ENCODE results near the gene DYNC1LI1. TPM values are rescaled to one million over a fixed set of nuclear protein-coding genes. Genes with fewer than 3 reads are reported as not detected.

Gene DYNC1LI1
- total RNA-seq, 2 donors from 2014 or later, result 41.6 to 42.5 TPM

GRCh38 chr3:32552013-32552412 is 18.6 kb downstream of the DYNC1LI1 start:
- Mint-ChIP-seq H3K9me3 (no peaks in the 10 kb centered on the region), H3K27me3 (ENCODE audit: insufficient read depth) (no peaks in the 10 kb centered on the region), H3K4me1 (peaks cover 10% of the 10 kb centered on the region), H3K27ac (no peak overlapping the region), H3K36me3 (ENCODE audit: low read depth) (no peaks in the 10 kb centered on the region), H3K4me3 (no peak overlapping the region)
- H3K4me3 ChIP-seq (ENCODE audit: low read length), result no peak overlapping the region
- H3K36me3 ChIP-seq (ENCODE audit: control insufficient read depth, insufficient read depth, low read length), result peaks cover 3% of the 10 kb centered on the region
- TF ChIP-seq CTCF (conservative IDR thresholded peaks at IDR 0.05), result no peak
- H3K4me1 ChIP-seq (ENCODE audit: control insufficient read depth, insufficient read depth, low read length), result no peaks in the 10 kb centered on the region
- no peak overlapping the region for H3K27ac ChIP-seq (ENCODE audit: low read depth, low read length)
- DNase-seq, result no peak
- no peaks in the 10 kb centered on the region for H3K9me3 ChIP-seq (ENCODE audit: control insufficient read depth, low read length)
- no peaks in the 10 kb centered on the region for H3K27me3 ChIP-seq (ENCODE audit: control insufficient read depth, insufficient read depth, low read length, poor library complexity, severe bottlenecking)
- H3K9ac ChIP-seq (ENCODE audit: extremely low read depth, low read length, poor library complexity, severe bottlenecking), result no peak overlapping the region
- WGBS, 2 experiments (ENCODE audit: insufficient coverage in 1 of 2, insufficient read length in 1 of 2), result 98 to 100% methylated on average over 1 of the region's 1 CpG

- H3K9me3 ChIP-seq (ENCODE audit: control insufficient read depth, low read length), result no peaks in the 10 kb centered on the region
- no peak overlapping the region for H3K27ac ChIP-seq (ENCODE audit: low read depth, low read length)
- no peaks in the 10 kb centered on the region for H3K27me3 Mint-ChIP-seq (ENCODE audit: insufficient read depth)
- TF ChIP-seq CTCF (conservative IDR thresholded peaks at IDR 0.05), result no peak
- H3K27ac Mint-ChIP-seq, result no peak overlapping the region
- H3K9me3 Mint-ChIP-seq, result no peaks in the 10 kb centered on the region
- peaks cover 4% of the 10 kb centered on the region for H3K36me3 ChIP-seq (ENCODE audit: control insufficient read depth, insufficient read depth, low read length)
- no peak for DNase-seq
- H3K4me1 ChIP-seq (ENCODE audit: control insufficient read depth, insufficient read depth, low read length), result no peaks in the 10 kb centered on the region
- H3K4me3 Mint-ChIP-seq, result no peak overlapping the region
- H3K4me3 ChIP-seq (ENCODE audit: low read length), result no peak overlapping the region
- peaks cover 10% of the 10 kb centered on the region for H3K4me1 Mint-ChIP-seq
- no peaks in the 10 kb centered on the region for H3K27me3 ChIP-seq (ENCODE audit: control insufficient read depth, insufficient read depth, low read length, poor library complexity, severe bottlenecking)
- peaks cover 1% of the 10 kb centered on the region for H3K36me3 Mint-ChIP-seq (ENCODE audit: low read depth)
- no peak overlapping the region for H3K9ac ChIP-seq (ENCODE audit: extremely low read depth, low read length, poor library complexity, severe bottlenecking)
These were observed 19.2 kb downstream of the DYNC1LI1 start for GRCh38 chr3:32551496-32551895.

GRCh38 chr3:32551087-32551486 is 19.6 kb downstream of the DYNC1LI1 start:
- 89 to 96% methylated on average over 1 to 2 of the region's 2 CpGs for WGBS, 2 experiments (ENCODE audit: insufficient coverage in 1 of 2, insufficient read length in 1 of 2)
- Mint-ChIP-seq H3K27me3 (ENCODE audit: insufficient read depth) (no peaks in the 10 kb centered on the region), H3K36me3 (ENCODE audit: low read depth) (peaks cover 4% of the 10 kb centered on the region), H3K27ac (no peak overlapping the region), H3K9me3 (no peaks in the 10 kb centered on the region), H3K4me1 (peaks cover 8% of the 10 kb centered on the region), H3K4me3 (no peak overlapping the region)
- Histone ChIP-seq H3K36me3 (ENCODE audit: control insufficient read depth, insufficient read depth, low read length) (peaks cover 8% of the 10 kb centered on the region), H3K9ac (ENCODE audit: extremely low read depth, low read length, poor library complexity, severe bottlenecking) (no peak overlapping the region), H3K27ac (ENCODE audit: low read depth, low read length) (no peak overlapping the region), H3K9me3 (ENCODE audit: control insufficient read depth, low read length) (no peaks in the 10 kb centered on the region), H3K4me1 (ENCODE audit: control insufficient read depth, insufficient read depth, low read length) (no peaks in the 10 kb centered on the region), H3K4me3 (ENCODE audit: low read length) (no peak overlapping the region), H3K27me3 (ENCODE audit: control insufficient read depth, insufficient read depth, low read length, poor library complexity, severe bottlenecking) (no peaks in the 10 kb centered on the region)
- no peak for TF ChIP-seq CTCF (conservative IDR thresholded peaks at IDR 0.05)
- no peak for DNase-seq

Data from endodermal cell (in vitro differentiated cells).